Astrocyte (in vitro differentiated cells and primary cell): ENCODE data around the gene KEAP1.
"Not testable (repeated sequence)": the region's sequence is repeated elsewhere in the genome, so short reads cannot be mapped to it uniquely, and the experiment has no call there.

Source experiments
- EZH2 ChIP-seq: IDR thresholded peaks from 2 replicates; pipeline ENCODE4 v1.6.1; 2012; ENCODE audit warnings: mild to moderate bottlenecking, low read length, inconsistent platforms; ENCODE audit not compliant: insufficient read depth
- TF ChIP-seq, protein P1 (sequence below): IDR thresholded peaks from 2 replicates; pipeline ENCODE4 v1.5.1; 2011; ENCODE audit warnings: low read depth, mild to moderate bottlenecking, inconsistent platforms, low read length, moderate library complexity; ENCODE audit not compliant: insufficient read depth

GRCh38 chr19:10458733-10459132 is 44.4 kb downstream of the KEAP1 start:
- TF ChIP-seq, protein P1, sequence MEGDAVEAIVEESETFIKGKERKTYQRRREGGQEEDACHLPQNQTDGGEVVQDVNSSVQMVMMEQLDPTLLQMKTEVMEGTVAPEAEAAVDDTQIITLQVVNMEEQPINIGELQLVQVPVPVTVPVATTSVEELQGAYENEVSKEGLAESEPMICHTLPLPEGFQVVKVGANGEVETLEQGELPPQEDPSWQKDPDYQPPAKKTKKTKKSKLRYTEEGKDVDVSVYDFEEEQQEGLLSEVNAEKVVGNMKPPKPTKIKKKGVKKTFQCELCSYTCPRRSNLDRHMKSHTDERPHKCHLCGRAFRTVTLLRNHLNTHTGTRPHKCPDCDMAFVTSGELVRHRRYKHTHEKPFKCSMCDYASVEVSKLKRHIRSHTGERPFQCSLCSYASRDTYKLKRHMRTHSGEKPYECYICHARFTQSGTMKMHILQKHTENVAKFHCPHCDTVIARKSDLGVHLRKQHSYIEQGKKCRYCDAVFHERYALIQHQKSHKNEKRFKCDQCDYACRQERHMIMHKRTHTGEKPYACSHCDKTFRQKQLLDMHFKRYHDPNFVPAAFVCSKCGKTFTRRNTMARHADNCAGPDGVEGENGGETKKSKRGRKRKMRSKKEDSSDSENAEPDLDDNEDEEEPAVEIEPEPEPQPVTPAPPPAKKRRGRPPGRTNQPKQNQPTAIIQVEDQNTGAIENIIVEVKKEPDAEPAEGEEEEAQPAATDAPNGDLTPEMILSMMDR, result not testable (repeated sequence)
- not testable (repeated sequence) for TF ChIP-seq EZH2
